ENCODE data around the gene TIMM23.

DNA sequence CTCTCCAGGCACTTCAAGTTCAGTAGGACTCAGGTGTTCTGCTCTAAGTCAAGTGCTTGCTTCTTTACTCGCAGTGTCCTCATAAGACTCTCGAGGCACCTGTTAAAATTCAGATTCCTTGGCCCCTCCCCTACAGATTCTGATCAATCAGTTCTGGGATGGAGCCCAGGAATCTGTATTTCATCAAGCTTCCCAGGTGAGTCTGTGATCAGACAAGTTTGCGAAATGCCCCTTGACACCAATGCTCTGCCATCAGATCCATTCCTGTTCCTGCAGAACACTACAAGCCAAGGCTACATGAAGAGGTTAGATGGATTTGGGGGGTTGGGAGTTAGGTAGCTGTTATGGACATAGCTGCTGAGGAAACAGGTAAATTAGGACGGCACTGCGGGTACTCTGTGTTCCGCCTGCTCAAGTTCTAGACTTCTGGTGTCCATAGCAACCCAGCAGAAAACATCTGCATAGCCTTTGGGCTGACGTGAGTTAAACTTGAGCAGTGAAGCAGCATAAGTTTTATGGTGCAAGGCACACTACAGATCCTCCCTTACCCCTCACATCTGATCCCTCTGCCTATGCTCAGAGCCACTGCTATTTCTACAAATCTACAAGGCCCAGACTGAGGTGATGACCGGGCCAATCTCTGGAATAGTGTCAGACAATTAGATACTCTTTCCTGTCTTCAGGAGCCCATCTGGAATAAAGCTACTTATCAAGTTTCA is 65.0 kb downstream of the TIMM23 start:
- TF ChIP-seq, protein P1, sequence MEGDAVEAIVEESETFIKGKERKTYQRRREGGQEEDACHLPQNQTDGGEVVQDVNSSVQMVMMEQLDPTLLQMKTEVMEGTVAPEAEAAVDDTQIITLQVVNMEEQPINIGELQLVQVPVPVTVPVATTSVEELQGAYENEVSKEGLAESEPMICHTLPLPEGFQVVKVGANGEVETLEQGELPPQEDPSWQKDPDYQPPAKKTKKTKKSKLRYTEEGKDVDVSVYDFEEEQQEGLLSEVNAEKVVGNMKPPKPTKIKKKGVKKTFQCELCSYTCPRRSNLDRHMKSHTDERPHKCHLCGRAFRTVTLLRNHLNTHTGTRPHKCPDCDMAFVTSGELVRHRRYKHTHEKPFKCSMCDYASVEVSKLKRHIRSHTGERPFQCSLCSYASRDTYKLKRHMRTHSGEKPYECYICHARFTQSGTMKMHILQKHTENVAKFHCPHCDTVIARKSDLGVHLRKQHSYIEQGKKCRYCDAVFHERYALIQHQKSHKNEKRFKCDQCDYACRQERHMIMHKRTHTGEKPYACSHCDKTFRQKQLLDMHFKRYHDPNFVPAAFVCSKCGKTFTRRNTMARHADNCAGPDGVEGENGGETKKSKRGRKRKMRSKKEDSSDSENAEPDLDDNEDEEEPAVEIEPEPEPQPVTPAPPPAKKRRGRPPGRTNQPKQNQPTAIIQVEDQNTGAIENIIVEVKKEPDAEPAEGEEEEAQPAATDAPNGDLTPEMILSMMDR (IDR thresholded peaks at IDR 0.05 in 8 of 11, conservative IDR thresholded peaks at IDR 0.05 in 3 of 11), result no peak
- no peak for TF ChIP-seq POLR2A (IDR thresholded peaks at IDR 0.05)
- TF ChIP-seq POLR2AphosphoS5 (IDR thresholded peaks at IDR 0.05), result no peak

All from spleen (tissue), 7 donors.